Esophagus squamous epithelium (tissue), 5 donors: ENCODE measurements around the gene PRSS58. TPM values are rescaled to one million over a fixed set of nuclear protein-coding genes. Genes with fewer than 3 reads are reported as not detected.

Source experiments
- DNase-seq: peaks from one replicate; lab custom pipeline; 2025; lab: John Stamatoyannopoulos, UW
- H3K27ac ChIP-seq, 4 donors: fragments of 200-600 bp; sonication (generic); one replicate each; pipeline ENCODE4 v1.5.1; 2016 to 2019; ENCODE audit warnings: mild to moderate bottlenecking in 1 of 4
- H3K27me3 ChIP-seq, 4 donors: fragments of 200-600 bp; sonication (generic); 1 replicate in 3 of 4; 2 replicates in 1 of 4; pipeline versions ENCODE4 v1.5.1 to v1.6.0; 2017 to 2021; ENCODE audit warnings: antibody characterized with exemption in 1 of 4
- H3K36me3 ChIP-seq, 3 donors: fragments of 200-600 bp; sonication (generic); one replicate each; pipeline ENCODE4 v1.5.1; 2016 to 2019
- H3K4me1 ChIP-seq, 3 donors: fragments of 200-600 bp; sonication (generic); one replicate each; pipeline ENCODE4 v1.5.1; 2017 to 2019
- H3K4me3 ChIP-seq, 4 donors: fragments of 200-600 bp; sonication (generic); 1 replicate in 3 of 4; 2 replicates in 1 of 4; pipeline ENCODE4 v1.5.1; 2016 to 2019; ENCODE audit warnings: mild to moderate bottlenecking in 2 of 4, moderate library complexity in 1 of 4
- H3K9me3 ChIP-seq, 3 donors: fragments of 200-600 bp; sonication (generic); one replicate each; pipeline ENCODE4 v1.5.1; 2016 to 2019
- POLR2A ChIP-seq, 4 donors: fragments of 450-650 bp; IDR thresholded peaks; one replicate each; pipeline ENCODE4 v1.6.1; 2017; ENCODE audit warnings: antibody characterized with exemption in 4 of 4, mild to moderate bottlenecking in 4 of 4, moderate library complexity in 3 of 4
- WGBS, 2 donors: methylation state at CpG; one replicate each; pipeline ENCODE4 v1.1.5; 2018; 5-methylcytosine and 5-hydroxymethylcytosine counted together
- intact Hi-C: fragments of 100-400 bp; cut with DNase I; formaldehyde crosslinking; loops from one replicate; pipeline ENCODE4 v1.15.0; 2022
- small RNA-seq, 4 donors: library from RNA; depleted of rRNA; stranded (forward); fragments of <200 nt; gene quantifications; one replicate each; pipeline ENCODE3, GENCODE V24; 2016
- total RNA-seq, 4 donors: library from RNA; depleted of rRNA; stranded (reverse); fragments of >200 nt; gene quantifications; one replicate each; pipeline ENCODE4 v1.1.0, GENCODE V29; 2016
- TF ChIP-seq, protein P1 (sequence below), 6 experiments: fragments of 450-650 bp in 4 of 6; fragments of 200-600 bp in 2 of 6; sonication (generic) in 2 of 6; IDR thresholded peaks; one replicate each; pipeline ENCODE4 v1.5.1; 2016 to 2019; ENCODE audit warnings: antibody characterized with exemption in 6 of 6, mild to moderate bottlenecking in 4 of 6, moderate library complexity in 4 of 6
- donor health status: DM: yes; HTN: yes; CAD: no.

PRSS58 gene
- total RNA-seq, 4 donors from 2014 or later = not detected

- no peaks in the 10 kb centered on the region for H3K36me3 ChIP-seq
- H3K27ac ChIP-seq = no peak overlapping the region
- H3K27me3 ChIP-seq = no peaks in the 10 kb centered on the region
- 20 to 50% methylated on average over 1 of the region's 1 CpG for WGBS, 2 donors
- intact Hi-C loops = no loop called here
- DNase-seq = no peak
- no peaks in the 10 kb centered on the region for H3K9me3 ChIP-seq
- H3K4me1 ChIP-seq = no peaks in the 10 kb centered on the region
- TF ChIP-seq, protein P1, sequence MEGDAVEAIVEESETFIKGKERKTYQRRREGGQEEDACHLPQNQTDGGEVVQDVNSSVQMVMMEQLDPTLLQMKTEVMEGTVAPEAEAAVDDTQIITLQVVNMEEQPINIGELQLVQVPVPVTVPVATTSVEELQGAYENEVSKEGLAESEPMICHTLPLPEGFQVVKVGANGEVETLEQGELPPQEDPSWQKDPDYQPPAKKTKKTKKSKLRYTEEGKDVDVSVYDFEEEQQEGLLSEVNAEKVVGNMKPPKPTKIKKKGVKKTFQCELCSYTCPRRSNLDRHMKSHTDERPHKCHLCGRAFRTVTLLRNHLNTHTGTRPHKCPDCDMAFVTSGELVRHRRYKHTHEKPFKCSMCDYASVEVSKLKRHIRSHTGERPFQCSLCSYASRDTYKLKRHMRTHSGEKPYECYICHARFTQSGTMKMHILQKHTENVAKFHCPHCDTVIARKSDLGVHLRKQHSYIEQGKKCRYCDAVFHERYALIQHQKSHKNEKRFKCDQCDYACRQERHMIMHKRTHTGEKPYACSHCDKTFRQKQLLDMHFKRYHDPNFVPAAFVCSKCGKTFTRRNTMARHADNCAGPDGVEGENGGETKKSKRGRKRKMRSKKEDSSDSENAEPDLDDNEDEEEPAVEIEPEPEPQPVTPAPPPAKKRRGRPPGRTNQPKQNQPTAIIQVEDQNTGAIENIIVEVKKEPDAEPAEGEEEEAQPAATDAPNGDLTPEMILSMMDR (IDR thresholded peaks at IDR 0.05) = no peak
- TF ChIP-seq POLR2A (IDR thresholded peaks at IDR 0.05) = no peak
- no peak overlapping the region for H3K4me3 ChIP-seq
Measured at GRCh38 chr7:142228537-142229104, 29.2 kb downstream of the PRSS58 start.

Small RNA genes within 50 kb of the gene (small RNA-seq; reads per million reads assigned to genes)
- 0 reads per million in 4 donors for gene TRBV1

Other genes starting within 250 kb of the PRSS58 start
- gene MGAM2, start 146.3 kb downstream of the PRSS58 start, total RNA-seq = under 1 TPM in 1 of 4 donors, not detected in 3; 0.04 TPM